Activated CD4-positive, alpha-beta T cell treated with anti-CD3 and anti-CD28 coated beads, Interleukin-2, amount 10 ng/mL, durations not matched to agents 24 days and 14 days (primary cell): ENCODE data around the gene BPIFB2. TPM values are rescaled to one million over a fixed set of nuclear protein-coding genes. Genes with fewer than 3 reads are reported as not detected.
"Not testable (repeated sequence)": the region's sequence is repeated elsewhere in the genome, so short reads cannot be mapped to it uniquely, and the experiment has no call there.

ENCODE experiments used
- DNase-seq: peaks from one replicate; pipeline ENCODE4 v3.0.0; 2022
- H3K27ac Mint-ChIP-seq: one replicate; pipeline ENCODE4 v1.8.0; 2022; ENCODE audit warnings: mild to moderate bottlenecking, mixed read lengths
- H3K27me3 Mint-ChIP-seq: one replicate; pipeline ENCODE4 v1.8.0; 2022; ENCODE audit warnings: mixed read lengths
- H3K36me3 Mint-ChIP-seq: one replicate; pipeline ENCODE4 v1.8.0; 2022; ENCODE audit warnings: low read depth, mild to moderate bottlenecking, mixed read lengths
- H3K4me1 Mint-ChIP-seq: one replicate; pipeline ENCODE4 v1.8.0; 2021; ENCODE audit warnings: mixed read lengths
- H3K4me3 Mint-ChIP-seq: one replicate; pipeline ENCODE4 v1.8.0; 2022; ENCODE audit warnings: mild to moderate bottlenecking, moderate library complexity, mixed read lengths
- H3K9me3 Mint-ChIP-seq: one replicate; pipeline ENCODE4 v1.8.0; 2021; ENCODE audit warnings: mixed read lengths
- intact Hi-C: fragments of 100-400 bp; cut with micrococcal nuclease; formaldehyde crosslinking; loops from one replicate; pipeline ENCODE4 v1.15.1; 2023
- total RNA-seq: library from RNA; stranded (reverse); gene quantifications from 2 replicates; pipeline ENCODE4 v1.2.3, GENCODE V29; 2022

The BPIFB2 gene
- total RNA-seq, 1 donor from 2014 or later: not detected

- no peak overlapping the region for H3K4me3 Mint-ChIP-seq
- no peaks in the 10 kb centered on the region for H3K27me3 Mint-ChIP-seq
- H3K9me3 Mint-ChIP-seq: no peaks in the 10 kb centered on the region
- H3K36me3 Mint-ChIP-seq: no peaks in the 10 kb centered on the region
- intact Hi-C loops: no loop called here
- H3K4me1 Mint-ChIP-seq: no peaks in the 10 kb centered on the region
- H3K27ac Mint-ChIP-seq: no peak overlapping the region
- no peak for DNase-seq
Measured at GRCh38 chr20:33032555-33032954, 25.1 kb downstream of the BPIFB2 start.

DNA sequence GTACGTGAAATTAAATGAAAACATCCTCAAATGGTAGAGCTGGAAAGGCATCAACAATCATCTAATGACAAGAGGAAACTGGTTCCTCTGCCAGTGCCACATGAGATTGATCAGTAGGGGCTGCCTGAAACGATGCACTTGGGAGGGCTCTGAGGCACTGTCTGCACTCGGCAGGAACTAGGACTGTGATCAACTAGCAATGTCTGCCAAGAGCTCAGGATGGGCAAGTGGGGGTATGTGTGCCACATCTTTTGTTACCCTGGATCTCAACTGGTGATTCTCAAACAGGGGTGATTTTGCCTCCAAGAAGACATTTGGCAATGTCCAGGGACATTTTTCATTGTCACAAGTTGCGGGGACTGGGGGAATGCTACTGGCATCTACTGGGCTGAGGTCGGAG is 25.9 kb downstream of the BPIFB2 start:
- H3K36me3 Mint-ChIP-seq: no peaks in the 10 kb centered on the region
- no peak overlapping the region for H3K4me3 Mint-ChIP-seq
- H3K27me3 Mint-ChIP-seq: no peaks in the 10 kb centered on the region
- no peak overlapping the region for H3K27ac Mint-ChIP-seq
- DNase-seq: no peak
- no peaks in the 10 kb centered on the region for H3K4me1 Mint-ChIP-seq
- intact Hi-C loops: no loop called here
- H3K9me3 Mint-ChIP-seq: peaks cover 5% of the 10 kb centered on the region

GRCh38 chr20:33034115-33034514 is 26.6 kb downstream of the BPIFB2 start:
- Mint-ChIP-seq H3K36me3 (no peaks in the 10 kb centered on the region), H3K4me1 (no peaks in the 10 kb centered on the region), H3K9me3 (peaks cover 5% of the 10 kb centered on the region), H3K27ac (no peak overlapping the region), H3K4me3 (no peak overlapping the region), H3K27me3 (no peaks in the 10 kb centered on the region)
- intact Hi-C loops: no loop called here
- DNase-seq: no peak

- Mint-ChIP-seq H3K9me3 (peaks cover 5% of the 10 kb centered on the region), H3K36me3 (no peaks in the 10 kb centered on the region), H3K4me1 (no peaks in the 10 kb centered on the region), H3K4me3 (no peak overlapping the region), H3K27me3 (no peaks in the 10 kb centered on the region), H3K27ac (no peak overlapping the region)
- no peak for DNase-seq
- intact Hi-C loops: no loop called here
Measured at GRCh38 chr20:33034901-33035492, 27.5 kb downstream of the BPIFB2 start.

DNA sequence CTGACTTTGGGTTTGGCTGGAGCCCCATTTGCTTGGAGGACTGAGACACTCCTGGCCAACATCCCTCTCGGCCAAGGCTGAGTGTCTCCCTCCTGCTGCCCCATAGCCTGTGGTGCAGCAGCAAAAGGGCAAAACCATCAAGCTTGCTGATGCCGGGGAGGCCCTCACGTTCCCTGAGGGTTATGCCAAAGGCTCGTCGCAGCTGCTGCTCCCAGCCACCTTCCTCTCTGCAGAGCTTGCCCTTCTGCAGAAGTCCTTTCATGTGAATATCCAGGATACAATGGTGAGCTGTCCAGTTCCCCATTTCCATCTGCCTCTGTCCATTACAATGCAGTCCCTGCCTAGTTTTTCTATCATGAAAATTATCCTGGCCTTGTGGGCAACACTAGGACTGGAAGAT is 30.0 kb downstream of the BPIFB2 start:
- Mint-ChIP-seq H3K9me3 (peaks cover 5% of the 10 kb centered on the region), H3K36me3 (no peaks in the 10 kb centered on the region), H3K4me1 (no peaks in the 10 kb centered on the region), H3K27me3 (no peaks in the 10 kb centered on the region), H3K4me3 (no peak overlapping the region), H3K27ac (no peak overlapping the region)
- intact Hi-C loops: no loop called here
- DNase-seq: no peak

DNA sequence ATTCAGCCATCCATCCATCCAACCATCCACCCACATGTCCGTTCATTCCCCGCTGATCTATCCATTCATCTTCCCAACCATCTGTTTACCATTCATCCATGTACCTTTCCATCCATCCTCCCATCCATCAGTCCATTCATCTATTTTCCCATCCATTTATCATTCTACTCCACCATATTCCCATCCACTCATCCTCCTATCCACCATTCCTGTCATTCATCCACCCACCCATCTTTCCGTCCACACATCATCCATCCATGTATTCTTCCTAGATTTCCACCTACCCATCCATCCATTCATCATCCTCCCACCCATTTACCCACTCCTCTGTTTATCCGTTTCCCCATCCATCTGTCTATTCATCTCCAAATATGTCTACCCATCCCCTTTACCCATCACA is 30.7 kb downstream of the BPIFB2 start:
- peaks cover 5% of the 10 kb centered on the region for H3K9me3 Mint-ChIP-seq
- H3K27me3 Mint-ChIP-seq: no peaks in the 10 kb centered on the region
- H3K4me1 Mint-ChIP-seq: no peaks in the 10 kb centered on the region
- H3K4me3 Mint-ChIP-seq: no peak overlapping the region
- no peak overlapping the region for H3K27ac Mint-ChIP-seq
- no peak for DNase-seq
- H3K36me3 Mint-ChIP-seq: no peaks in the 10 kb centered on the region
- intact Hi-C loops: no loop called here

GRCh38 chr20:33042430-33042829 is 34.9 kb downstream of the BPIFB2 start:
- no peaks in the 10 kb centered on the region for H3K27me3 Mint-ChIP-seq
- H3K4me3 Mint-ChIP-seq: no peak overlapping the region
- no peak for DNase-seq
- no peaks in the 10 kb centered on the region for H3K4me1 Mint-ChIP-seq
- H3K9me3 Mint-ChIP-seq: peaks cover 15% of the 10 kb centered on the region
- H3K27ac Mint-ChIP-seq: no peak overlapping the region
- H3K36me3 Mint-ChIP-seq: peaks cover 2% of the 10 kb centered on the region
- intact Hi-C loops: no loop called here

DNA sequence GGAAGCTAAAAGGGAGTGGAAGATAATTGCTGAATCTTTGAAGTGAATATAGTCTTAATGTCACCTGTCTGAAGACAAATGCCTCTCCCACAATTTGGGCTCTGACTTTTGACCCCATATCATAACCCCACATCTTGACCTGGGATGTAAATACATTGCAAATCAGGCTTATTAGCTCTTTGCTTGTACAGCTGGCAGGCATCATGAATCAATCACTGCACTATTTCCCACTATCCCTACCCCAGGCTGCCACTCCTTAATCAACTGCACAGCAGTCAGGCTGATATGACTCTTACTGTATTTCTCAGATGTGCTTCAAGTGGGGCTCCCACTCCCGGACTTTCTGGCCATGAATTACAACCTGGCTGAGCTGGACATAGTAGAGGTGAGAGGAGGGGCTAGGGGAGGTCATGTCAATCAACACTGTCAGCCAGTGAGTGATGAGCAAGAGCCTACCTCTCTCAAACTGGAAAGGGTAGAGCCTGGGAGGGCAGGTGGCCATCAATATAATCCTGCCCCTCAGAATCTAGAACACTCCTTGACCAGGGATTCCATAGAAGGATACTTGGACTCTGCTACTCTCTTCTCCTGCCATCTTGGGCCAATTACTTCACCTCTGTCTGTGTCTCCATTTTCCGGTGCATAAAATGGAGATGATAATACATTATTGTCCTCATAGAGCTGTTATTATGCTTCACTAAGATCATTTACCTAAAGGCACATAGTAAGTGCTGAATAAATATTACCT is 35.7 kb downstream of the BPIFB2 start:
- no peaks in the 10 kb centered on the region for H3K4me1 Mint-ChIP-seq
- no peak overlapping the region for H3K4me3 Mint-ChIP-seq
- intact Hi-C loops: no loop called here
- H3K36me3 Mint-ChIP-seq: peaks cover 2% of the 10 kb centered on the region
- no peaks in the 10 kb centered on the region for H3K27me3 Mint-ChIP-seq
- peaks cover 10% of the 10 kb centered on the region for H3K9me3 Mint-ChIP-seq
- H3K27ac Mint-ChIP-seq: no peak overlapping the region
- no peak for DNase-seq

DNA sequence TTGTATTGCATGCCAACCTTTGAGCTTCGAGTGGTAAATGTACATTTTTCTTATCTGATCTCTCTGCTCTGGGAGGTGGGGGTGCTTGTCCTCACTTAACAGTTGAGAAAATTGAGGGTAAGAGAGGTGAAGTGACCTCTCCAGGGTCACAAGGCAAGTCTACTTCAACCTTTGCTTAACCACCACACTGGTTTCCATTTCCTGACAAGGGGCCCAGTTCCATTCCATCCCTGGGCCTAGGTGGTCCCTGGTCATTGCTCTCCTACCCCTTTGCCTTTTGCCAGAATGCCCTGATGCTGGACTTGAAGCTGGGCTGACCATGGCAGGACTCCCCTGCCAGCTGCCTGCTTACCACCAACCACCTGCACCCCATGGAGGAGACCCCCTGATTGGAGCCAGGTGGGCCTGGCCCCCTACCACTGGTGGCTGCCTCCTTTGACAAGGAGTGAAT is 36.3 kb downstream of the BPIFB2 start:
- intact Hi-C loops: no loop called here
- Mint-ChIP-seq H3K27ac (no peak overlapping the region), H3K27me3 (no peaks in the 10 kb centered on the region), H3K36me3 (peaks cover 2% of the 10 kb centered on the region), H3K4me1 (no peaks in the 10 kb centered on the region), H3K9me3 (peaks cover 9% of the 10 kb centered on the region), H3K4me3 (no peak overlapping the region)
- no peak for DNase-seq

DNA sequence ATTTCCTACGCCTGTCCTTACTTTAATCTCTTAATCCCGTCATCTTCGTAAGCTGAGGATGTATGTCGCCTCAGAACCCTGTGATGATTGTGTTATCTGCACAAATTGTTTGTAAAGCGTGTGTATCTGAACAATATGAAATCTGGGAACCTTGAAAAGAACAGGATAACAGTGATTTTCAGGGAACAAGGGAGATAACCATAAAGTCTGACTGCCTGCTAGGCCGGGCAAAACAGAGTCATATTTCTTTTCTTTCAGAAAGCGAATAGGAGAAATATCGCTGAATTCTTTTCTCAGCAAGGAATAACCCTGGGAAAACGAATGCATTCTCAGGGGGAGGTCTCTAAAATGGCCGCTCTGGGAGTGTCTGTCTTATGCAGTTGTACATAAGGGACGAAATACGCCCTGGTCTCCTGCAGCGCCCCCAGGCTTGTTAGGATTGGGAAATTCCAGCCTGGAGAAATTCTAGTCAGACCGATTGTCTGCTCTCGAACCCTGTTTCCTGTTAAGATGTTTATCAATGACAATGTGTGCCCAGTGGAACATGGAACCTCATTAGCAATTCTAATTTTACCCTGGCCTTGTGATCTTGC is 37.7 kb downstream of the BPIFB2 start:
- not testable (repeated sequence) for H3K27me3 Mint-ChIP-seq, H3K4me3 Mint-ChIP-seq

DNA sequence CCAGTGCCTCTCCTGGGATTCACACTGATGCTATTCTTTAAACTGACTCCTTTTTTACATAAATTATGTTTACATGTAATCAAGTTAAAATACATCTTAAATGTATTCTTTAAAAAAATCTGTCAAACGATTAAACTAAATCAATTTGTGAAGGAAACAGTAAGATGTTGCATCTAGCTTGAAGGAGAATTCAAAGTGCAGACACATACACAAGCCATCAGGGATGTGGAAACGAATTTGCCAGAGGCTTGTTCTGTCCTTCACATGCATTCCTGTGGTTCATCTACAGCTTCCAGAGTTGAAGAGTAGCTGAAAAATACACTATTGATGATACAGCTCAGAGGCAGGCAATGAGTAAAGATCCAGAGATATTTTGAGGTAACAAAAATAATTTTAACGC is 38.9 kb downstream of the BPIFB2 start:
- Mint-ChIP-seq H3K4me1 (no peaks in the 10 kb centered on the region), H3K4me3 (no peak overlapping the region), H3K36me3 (peaks cover 2% of the 10 kb centered on the region), H3K9me3 (peaks cover 9% of the 10 kb centered on the region), H3K27me3 (no peaks in the 10 kb centered on the region), H3K27ac (no peak overlapping the region)
- DNase-seq: no peak
- intact Hi-C loops: no loop called here

More for the DNA sequence above, 37.7 kb downstream of the BPIFB2 start:
- DNase-seq, H3K27ac Mint-ChIP-seq, H3K9me3 Mint-ChIP-seq, H3K36me3 Mint-ChIP-seq, H3K4me1 Mint-ChIP-seq, intact Hi-C loops: not testable (repeated sequence)

GRCh38 chr20:33051333-33051732 is 43.8 kb downstream of the BPIFB2 start:
- no peak overlapping the region for H3K27ac Mint-ChIP-seq
- H3K4me3 Mint-ChIP-seq: no peak overlapping the region
- intact Hi-C loops: no loop called here
- H3K36me3 Mint-ChIP-seq: no peaks in the 10 kb centered on the region
- no peak for DNase-seq
- H3K9me3 Mint-ChIP-seq: no peaks in the 10 kb centered on the region
- H3K4me1 Mint-ChIP-seq: no peaks in the 10 kb centered on the region
- H3K27me3 Mint-ChIP-seq: no peaks in the 10 kb centered on the region

- no peaks in the 10 kb centered on the region for H3K9me3 Mint-ChIP-seq
- H3K4me1 Mint-ChIP-seq: no peaks in the 10 kb centered on the region
- intact Hi-C loops: no loop called here
- DNase-seq: no peak
- no peak within 1 kb of the TSS for H3K27ac Mint-ChIP-seq
- H3K4me3 Mint-ChIP-seq: no peak within 1 kb of the TSS
- H3K27me3 Mint-ChIP-seq: no peaks in the 10 kb centered on the region
- H3K36me3 Mint-ChIP-seq: no peaks in the 10 kb centered on the region
Measured at GRCh38 chr20:33053291-33054106, 46.0 kb downstream of the BPIFB2 start, which contains the start of gene BPIFB3. TSS of gene BPIFB3 (plus strand) at chr20:33053903. CDS start at chr20:33055436, 1,533 bp downstream.

DNA sequence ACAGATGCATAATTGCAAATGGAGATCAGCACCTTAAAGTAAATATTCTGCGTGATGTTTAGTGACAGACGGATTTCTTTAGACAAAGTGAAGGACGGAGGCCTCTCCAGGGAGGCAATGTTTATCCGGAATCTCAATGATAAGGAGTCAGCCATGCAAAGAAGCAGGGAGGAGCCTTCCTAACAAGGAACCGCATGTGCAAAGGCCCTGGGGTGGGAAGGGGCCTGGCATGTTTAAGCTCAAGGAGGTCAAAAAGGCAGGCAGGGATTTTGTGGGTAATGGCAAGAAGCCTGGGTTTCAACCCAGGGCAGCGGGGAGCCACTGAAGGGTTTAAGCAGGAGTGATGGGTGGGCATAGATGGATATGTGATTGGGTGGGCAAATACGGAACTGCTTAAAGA is 46.9 kb downstream of the BPIFB2 start:
- no peaks in the 10 kb centered on the region for H3K27me3 Mint-ChIP-seq
- intact Hi-C loops: no loop called here
- no peaks in the 10 kb centered on the region for H3K4me1 Mint-ChIP-seq
- no peak overlapping the region for H3K4me3 Mint-ChIP-seq
- H3K9me3 Mint-ChIP-seq: no peaks in the 10 kb centered on the region
- DNase-seq: no peak
- no peak overlapping the region for H3K27ac Mint-ChIP-seq
- no peaks in the 10 kb centered on the region for H3K36me3 Mint-ChIP-seq
